Right atrium auricular region (tissue), 2 donors: ENCODE results near the gene SYNDIG1L. TPM values are rescaled to one million over a fixed set of nuclear protein-coding genes. Genes with fewer than 3 reads are reported as not detected.

Experiments
- DNase-seq: peaks from one replicate; pipeline ENCODE4 v3.0.0-alpha.2; 2019; ENCODE audit warnings: low spot score
- H3K27ac ChIP-seq, 2 donors: fragments of 200-600 bp; sonication (generic); 1 replicate in 1 of 2; 2 replicates in 1 of 2; pipeline ENCODE4 v1.5.1; 2016 to 2019
- H3K27me3 ChIP-seq, 2 donors: fragments of 200-600 bp; sonication (generic); one replicate each; pipeline versions ENCODE4 v1.5.1 to v1.6.0; 2017 to 2019
- H3K36me3 ChIP-seq: fragments of 200-600 bp; sonication (generic); one replicate; pipeline ENCODE4 v1.5.1; 2016
- H3K4me1 ChIP-seq, 2 donors: fragments of 200-600 bp; sonication (generic); one replicate each; pipeline versions ENCODE4 v1.5.1 to v1.6.0; 2017 to 2019
- H3K4me3 ChIP-seq, 2 donors: fragments of 200-600 bp; sonication (generic); 1 replicate in 1 of 2; 2 replicates in 1 of 2; pipeline ENCODE4 v1.5.1; 2017 to 2019; ENCODE audit warnings: mild to moderate bottlenecking in 1 of 2, moderate library complexity in 1 of 2
- H3K9me3 ChIP-seq, 2 donors: fragments of 200-600 bp; sonication (generic); one replicate each; pipeline ENCODE4 v1.5.1; 2019
- total RNA-seq, 2 donors: library from RNA; depleted of rRNA; stranded (reverse); fragments of >200 nt; gene quantifications; one replicate each; pipeline ENCODE4 v1.1.0, GENCODE V29; 2016
- TF ChIP-seq, protein P1 (sequence below), 2 donors: fragments of 200-600 bp; sonication (generic); IDR thresholded peaks; one replicate each; pipeline ENCODE4 v1.5.1; 2019; ENCODE audit warnings: antibody characterized with exemption in 2 of 2

The SYNDIG1L gene
- total RNA-seq, 2 donors from 2014 or later: 0.12 to 0.22 TPM

DNA sequence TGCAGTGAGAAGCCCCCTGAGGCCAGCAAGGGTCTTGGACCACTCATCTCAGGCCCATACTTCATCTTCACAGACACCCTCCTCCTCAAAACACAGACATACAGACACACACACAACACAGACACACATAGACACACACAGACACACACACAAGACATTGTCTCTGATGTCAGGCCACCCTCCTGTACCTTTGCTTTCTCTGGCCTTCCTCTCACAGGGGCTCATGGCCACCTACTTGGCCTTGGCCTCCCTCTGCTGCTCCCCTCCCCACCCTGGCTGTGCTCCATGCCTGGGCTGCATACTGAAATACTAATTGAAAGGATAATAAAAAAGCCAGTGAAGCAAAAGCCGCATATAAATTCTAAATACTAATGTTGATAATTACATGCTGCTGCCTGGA lies 1.6 kb upstream of the SYNDIG1L start:
- H3K4me1 ChIP-seq: peaks cover 0 to 6% of the 10 kb centered on the region in 2 donors
- no peak for DNase-seq
- H3K36me3 ChIP-seq: no peaks in the 10 kb centered on the region
- TF ChIP-seq, protein P1, sequence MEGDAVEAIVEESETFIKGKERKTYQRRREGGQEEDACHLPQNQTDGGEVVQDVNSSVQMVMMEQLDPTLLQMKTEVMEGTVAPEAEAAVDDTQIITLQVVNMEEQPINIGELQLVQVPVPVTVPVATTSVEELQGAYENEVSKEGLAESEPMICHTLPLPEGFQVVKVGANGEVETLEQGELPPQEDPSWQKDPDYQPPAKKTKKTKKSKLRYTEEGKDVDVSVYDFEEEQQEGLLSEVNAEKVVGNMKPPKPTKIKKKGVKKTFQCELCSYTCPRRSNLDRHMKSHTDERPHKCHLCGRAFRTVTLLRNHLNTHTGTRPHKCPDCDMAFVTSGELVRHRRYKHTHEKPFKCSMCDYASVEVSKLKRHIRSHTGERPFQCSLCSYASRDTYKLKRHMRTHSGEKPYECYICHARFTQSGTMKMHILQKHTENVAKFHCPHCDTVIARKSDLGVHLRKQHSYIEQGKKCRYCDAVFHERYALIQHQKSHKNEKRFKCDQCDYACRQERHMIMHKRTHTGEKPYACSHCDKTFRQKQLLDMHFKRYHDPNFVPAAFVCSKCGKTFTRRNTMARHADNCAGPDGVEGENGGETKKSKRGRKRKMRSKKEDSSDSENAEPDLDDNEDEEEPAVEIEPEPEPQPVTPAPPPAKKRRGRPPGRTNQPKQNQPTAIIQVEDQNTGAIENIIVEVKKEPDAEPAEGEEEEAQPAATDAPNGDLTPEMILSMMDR (IDR thresholded peaks at IDR 0.05): no peak
- no peak overlapping the region for H3K27ac ChIP-seq
- H3K4me3 ChIP-seq: no peak overlapping the region
- H3K27me3 ChIP-seq: no peaks in the 10 kb centered on the region
- H3K9me3 ChIP-seq: no peaks in the 10 kb centered on the region

- TF ChIP-seq, protein P1 (IDR thresholded peaks at IDR 0.05): no peak
- Histone ChIP-seq H3K36me3 (no peaks in the 10 kb centered on the region), H3K9me3 (no peaks in the 10 kb centered on the region), H3K27ac (no peak overlapping the region), H3K4me3 (peak overlapping the region in 1 of 2 donors; percentile 26), H3K27me3 (no peaks in the 10 kb centered on the region), H3K4me1 (peaks cover 0 to 6% of the 10 kb centered on the region in 2 donors)
- no peak for DNase-seq
Observed at GRCh38 chr14:74425525-74426201, 347 bp downstream of the SYNDIG1L start.

- TF ChIP-seq, protein P1 (IDR thresholded peaks at IDR 0.05): no peak
- H3K27me3 ChIP-seq: no peaks in the 10 kb centered on the region
Observed at GRCh38 chr14:74424606-74425005, 1.4 kb downstream of the SYNDIG1L start.

GRCh38 chr14:74423246-74423645 lies 2.8 kb downstream of the SYNDIG1L start:
- Histone ChIP-seq H3K4me3 (no peak overlapping the region), H3K27ac (no peak overlapping the region), H3K4me1 (peaks cover 0 to 6% of the 10 kb centered on the region in 2 donors), H3K27me3 (no peaks in the 10 kb centered on the region), H3K36me3 (no peaks in the 10 kb centered on the region), H3K9me3 (no peaks in the 10 kb centered on the region)
- TF ChIP-seq, protein P1 (IDR thresholded peaks at IDR 0.05): no peak
- DNase-seq: no peak

More at GRCh38 chr14:74424606-74425005, 1.4 kb downstream of the SYNDIG1L start:
- Histone ChIP-seq H3K4me1 (peaks cover 0 to 6% of the 10 kb centered on the region in 2 donors), H3K9me3 (no peaks in the 10 kb centered on the region), H3K36me3 (no peaks in the 10 kb centered on the region), H3K27ac (no peak overlapping the region), H3K4me3 (no peak overlapping the region)
- no peak for DNase-seq

DNA sequence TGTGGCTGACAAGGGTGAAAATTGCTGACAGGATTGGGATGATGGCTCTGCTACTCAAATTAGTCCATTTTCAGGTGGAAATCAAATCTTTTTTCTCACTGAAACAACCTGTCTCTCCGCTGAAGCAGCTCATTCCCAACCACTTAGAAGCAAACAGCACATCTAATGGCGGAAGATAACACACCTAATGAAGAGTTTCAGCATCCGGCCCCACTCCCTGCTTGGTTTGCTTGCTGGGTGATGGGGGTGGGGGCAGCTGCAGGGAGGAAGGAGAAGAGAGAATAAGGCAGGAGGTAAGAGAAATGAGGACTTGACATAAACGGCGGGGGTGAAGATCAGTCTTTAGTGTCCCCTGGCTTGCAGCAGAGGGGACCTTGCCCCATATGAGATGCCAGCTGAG lies 4.0 kb downstream of the SYNDIG1L start:
- no peaks in the 10 kb centered on the region for H3K27me3 ChIP-seq
- H3K4me3 ChIP-seq: no peak overlapping the region
- TF ChIP-seq, protein P1 (IDR thresholded peaks at IDR 0.05): no peak
- H3K36me3 ChIP-seq: no peaks in the 10 kb centered on the region
- DNase-seq: no peak
- H3K27ac ChIP-seq: no peak overlapping the region
- H3K9me3 ChIP-seq: no peaks in the 10 kb centered on the region
- peaks cover 0 to 6% of the 10 kb centered on the region in 2 donors for H3K4me1 ChIP-seq

DNA sequence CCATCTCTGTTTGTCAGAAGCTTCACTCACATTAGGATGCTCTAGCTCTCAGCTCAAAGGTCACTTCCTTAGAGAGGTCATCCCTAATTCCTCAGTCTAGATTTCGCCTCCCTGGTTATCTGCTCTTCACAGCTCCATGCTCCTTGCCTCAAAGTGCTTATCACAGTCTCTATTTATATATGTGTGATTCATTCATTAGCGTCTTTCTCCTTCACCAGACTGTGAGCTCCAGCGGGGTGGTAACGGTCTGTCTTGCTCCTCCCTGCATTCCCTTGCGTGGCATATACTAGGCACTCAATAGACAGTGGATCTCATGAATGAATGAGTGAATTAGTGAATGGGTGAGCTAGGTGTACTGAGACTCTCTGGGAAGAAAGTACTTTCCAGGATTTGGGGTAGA lies 6.9 kb downstream of the SYNDIG1L start:
- H3K4me3 ChIP-seq: no peak overlapping the region
- TF ChIP-seq, protein P1 (IDR thresholded peaks at IDR 0.05): no peak
- H3K36me3 ChIP-seq: no peaks in the 10 kb centered on the region
- H3K9me3 ChIP-seq: no peaks in the 10 kb centered on the region
- no peaks in the 10 kb centered on the region for H3K27me3 ChIP-seq
- DNase-seq: no peak
- H3K27ac ChIP-seq: no peak overlapping the region
- H3K4me1 ChIP-seq: no peaks in the 10 kb centered on the region
